ENCODE measurements around the gene FCRL5.

The FCRL5 gene

GRCh38 chr1:157539568-157539967, 12.7 kb downstream of the FCRL5 start:
- H3K9ac ChIP-seq (ENCODE audit: low read length in 5 of 5), result no peak overlapping the region

GRCh38 chr1:157532569-157532968, 19.7 kb downstream of the FCRL5 start:
- no peaks in the 10 kb centered on the region for H3K27me3 ChIP-seq (ENCODE audit: control insufficient read depth in 5 of 5, insufficient read depth in 4 of 5, low read length in 5 of 5)
- no peaks in the 10 kb centered on the region for H3K4me1 ChIP-seq (ENCODE audit: control insufficient read depth in 5 of 5, insufficient read depth in 5 of 5, low read length in 5 of 5)
- H3K36me3 ChIP-seq (ENCODE audit: control insufficient read depth in 5 of 5, insufficient read depth in 5 of 5, low read length in 5 of 5), result no peaks in the 10 kb centered on the region
- H3K9ac ChIP-seq (ENCODE audit: low read length in 5 of 5), result no peak overlapping the region
- H3K9me3 ChIP-seq (ENCODE audit: control insufficient read depth in 5 of 5, low read length in 5 of 5), result no peaks in the 10 kb centered on the region
- no peak overlapping the region for H3K4me3 ChIP-seq (ENCODE audit: low read depth in 1 of 5, low read length in 5 of 5)
- H3K27ac ChIP-seq (ENCODE audit: low read depth, low read length), result no peak overlapping the region

More at GRCh38 chr1:157539568-157539967, 12.7 kb downstream of the FCRL5 start:
- H3K36me3 ChIP-seq (ENCODE audit: control insufficient read depth in 5 of 5, insufficient read depth in 5 of 5, low read length in 5 of 5), result no peaks in the 10 kb centered on the region
- no peak overlapping the region for H3K27ac ChIP-seq (ENCODE audit: low read depth, low read length)
- H3K4me1 ChIP-seq (ENCODE audit: control insufficient read depth in 5 of 5, insufficient read depth in 5 of 5, low read length in 5 of 5), result no peaks in the 10 kb centered on the region
- peaks cover 0 to 5% (median 0%) of the 10 kb centered on the region in 5 donors for H3K27me3 ChIP-seq (ENCODE audit: control insufficient read depth in 5 of 5, insufficient read depth in 4 of 5, low read length in 5 of 5)
- H3K4me3 ChIP-seq (ENCODE audit: low read depth in 1 of 5, low read length in 5 of 5), result no peak overlapping the region
- no peaks in the 10 kb centered on the region for H3K9me3 ChIP-seq (ENCODE audit: control insufficient read depth in 5 of 5, low read length in 5 of 5)

- Histone ChIP-seq H3K27me3 (ENCODE audit: control insufficient read depth in 5 of 5, insufficient read depth in 4 of 5, low read length in 5 of 5) (peaks cover 2 to 7% (median 4%) of the 10 kb centered on the region in 5 donors), H3K27ac (ENCODE audit: low read depth, low read length) (no peak overlapping the region), H3K4me1 (ENCODE audit: control insufficient read depth in 5 of 5, insufficient read depth in 5 of 5, low read length in 5 of 5) (no peaks in the 10 kb centered on the region), H3K4me3 (ENCODE audit: low read depth in 1 of 5, low read length in 5 of 5) (no peak overlapping the region), H3K9me3 (ENCODE audit: control insufficient read depth in 5 of 5, low read length in 5 of 5) (peaks cover 0 to 3% (median 0%) of the 10 kb centered on the region in 5 donors), H3K36me3 (ENCODE audit: control insufficient read depth in 5 of 5, insufficient read depth in 5 of 5, low read length in 5 of 5) (no peaks in the 10 kb centered on the region), H3K9ac (ENCODE audit: low read length in 5 of 5) (no peak overlapping the region)
Measured at GRCh38 chr1:157523774-157524493, 28.4 kb downstream of the FCRL5 start.

- no peak overlapping the region for H3K9ac ChIP-seq (ENCODE audit: low read length in 5 of 5)
- no peak overlapping the region for H3K27ac ChIP-seq (ENCODE audit: low read depth, low read length)
- H3K36me3 ChIP-seq (ENCODE audit: control insufficient read depth in 5 of 5, insufficient read depth in 5 of 5, low read length in 5 of 5), result no peaks in the 10 kb centered on the region
- H3K4me1 ChIP-seq (ENCODE audit: control insufficient read depth in 5 of 5, insufficient read depth in 5 of 5, low read length in 5 of 5), result no peaks in the 10 kb centered on the region
- peaks cover 2 to 7% (median 4%) of the 10 kb centered on the region in 5 donors for H3K27me3 ChIP-seq (ENCODE audit: control insufficient read depth in 5 of 5, insufficient read depth in 4 of 5, low read length in 5 of 5)
- no peak overlapping the region for H3K4me3 ChIP-seq (ENCODE audit: low read depth in 1 of 5, low read length in 5 of 5)
- no peaks in the 10 kb centered on the region for H3K9me3 ChIP-seq (ENCODE audit: control insufficient read depth in 5 of 5, low read length in 5 of 5)
Measured at GRCh38 chr1:157521056-157521455, 31.3 kb downstream of the FCRL5 start.

- Histone ChIP-seq H3K27me3 (ENCODE audit: control insufficient read depth in 5 of 5, insufficient read depth in 4 of 5, low read length in 5 of 5) (peaks cover 2 to 7% (median 4%) of the 10 kb centered on the region in 5 donors), H3K27ac (ENCODE audit: low read depth, low read length) (no peak overlapping the region)
Measured at GRCh38 chr1:157520386-157520935, 31.9 kb downstream of the FCRL5 start.

GRCh38 chr1:157519451-157519850, 32.9 kb downstream of the FCRL5 start:
- Histone ChIP-seq H3K4me1 (ENCODE audit: control insufficient read depth in 5 of 5, insufficient read depth in 5 of 5, low read length in 5 of 5) (no peaks in the 10 kb centered on the region), H3K36me3 (ENCODE audit: control insufficient read depth in 5 of 5, insufficient read depth in 5 of 5, low read length in 5 of 5) (no peaks in the 10 kb centered on the region), H3K9ac (ENCODE audit: low read length in 5 of 5) (no peak overlapping the region), H3K9me3 (ENCODE audit: control insufficient read depth in 5 of 5, low read length in 5 of 5) (no peaks in the 10 kb centered on the region), H3K27ac (ENCODE audit: low read depth, low read length) (no peak overlapping the region), H3K27me3 (ENCODE audit: control insufficient read depth in 5 of 5, insufficient read depth in 4 of 5, low read length in 5 of 5) (peaks cover 2 to 7% (median 4%) of the 10 kb centered on the region in 5 donors), H3K4me3 (ENCODE audit: low read depth in 1 of 5, low read length in 5 of 5) (no peak overlapping the region)

More at GRCh38 chr1:157520386-157520935, 31.9 kb downstream of the FCRL5 start:
- Histone ChIP-seq H3K9ac (ENCODE audit: low read length in 5 of 5) (no peak overlapping the region), H3K4me3 (ENCODE audit: low read depth in 1 of 5, low read length in 5 of 5) (no peak overlapping the region), H3K4me1 (ENCODE audit: control insufficient read depth in 5 of 5, insufficient read depth in 5 of 5, low read length in 5 of 5) (no peaks in the 10 kb centered on the region), H3K36me3 (ENCODE audit: control insufficient read depth in 5 of 5, insufficient read depth in 5 of 5, low read length in 5 of 5) (no peaks in the 10 kb centered on the region), H3K9me3 (ENCODE audit: control insufficient read depth in 5 of 5, low read length in 5 of 5) (no peaks in the 10 kb centered on the region)

GRCh38 chr1:157517016-157517415, 35.3 kb downstream of the FCRL5 start:
- Histone ChIP-seq H3K4me3 (ENCODE audit: low read depth in 1 of 5, low read length in 5 of 5) (no peak overlapping the region), H3K4me1 (ENCODE audit: control insufficient read depth in 5 of 5, insufficient read depth in 5 of 5, low read length in 5 of 5) (no peaks in the 10 kb centered on the region), H3K27me3 (ENCODE audit: control insufficient read depth in 5 of 5, insufficient read depth in 4 of 5, low read length in 5 of 5) (peaks cover 2 to 7% (median 4%) of the 10 kb centered on the region in 5 donors), H3K9me3 (ENCODE audit: control insufficient read depth in 5 of 5, low read length in 5 of 5) (no peaks in the 10 kb centered on the region), H3K36me3 (ENCODE audit: control insufficient read depth in 5 of 5, insufficient read depth in 5 of 5, low read length in 5 of 5) (no peaks in the 10 kb centered on the region), H3K9ac (ENCODE audit: low read length in 5 of 5) (no peak overlapping the region), H3K27ac (ENCODE audit: low read depth, low read length) (no peak overlapping the region)

- Histone ChIP-seq H3K9me3 (ENCODE audit: control insufficient read depth in 5 of 5, low read length in 5 of 5) (no peaks in the 10 kb centered on the region), H3K27me3 (ENCODE audit: control insufficient read depth in 5 of 5, insufficient read depth in 4 of 5, low read length in 5 of 5) (peaks cover 2 to 7% (median 4%) of the 10 kb centered on the region in 5 donors), H3K36me3 (ENCODE audit: control insufficient read depth in 5 of 5, insufficient read depth in 5 of 5, low read length in 5 of 5) (no peaks in the 10 kb centered on the region), H3K4me3 (ENCODE audit: low read depth in 1 of 5, low read length in 5 of 5) (no peak overlapping the region), H3K4me1 (ENCODE audit: control insufficient read depth in 5 of 5, insufficient read depth in 5 of 5, low read length in 5 of 5) (no peaks in the 10 kb centered on the region), H3K9ac (ENCODE audit: low read length in 5 of 5) (no peak overlapping the region), H3K27ac (ENCODE audit: low read depth, low read length) (no peak overlapping the region)
Measured at GRCh38 chr1:157515709-157516108, 36.6 kb downstream of the FCRL5 start.

- Histone ChIP-seq H3K36me3 (ENCODE audit: control insufficient read depth in 5 of 5, insufficient read depth in 5 of 5, low read length in 5 of 5) (no peaks in the 10 kb centered on the region), H3K9ac (ENCODE audit: low read length in 5 of 5) (no peak overlapping the region), H3K4me3 (ENCODE audit: low read depth in 1 of 5, low read length in 5 of 5) (no peak overlapping the region), H3K27me3 (ENCODE audit: control insufficient read depth in 5 of 5, insufficient read depth in 4 of 5, low read length in 5 of 5) (peaks cover under 1 to 7% (median 2%) of the 10 kb centered on the region in 5 donors), H3K4me1 (ENCODE audit: control insufficient read depth in 5 of 5, insufficient read depth in 5 of 5, low read length in 5 of 5) (no peaks in the 10 kb centered on the region), H3K27ac (ENCODE audit: low read depth, low read length) (no peak overlapping the region), H3K9me3 (ENCODE audit: control insufficient read depth in 5 of 5, low read length in 5 of 5) (no peaks in the 10 kb centered on the region)
Measured at GRCh38 chr1:157515141-157515540, 37.2 kb downstream of the FCRL5 start.
